ENCODE results near the gene MAP4K4.

GRCh38 chr2:101795033-101795432, 97.5 kb downstream of the MAP4K4 start:
- TF ChIP-seq CTCF (IDR thresholded peaks at IDR 0.05; ENCODE audit: borderline replicate concordance, extremely low read depth, low read length, poor library complexity, severe bottlenecking) (no peak), EZH2 (IDR thresholded peaks at IDR 0.05; ENCODE audit: borderline replicate concordance, low read depth, low read length, severe bottlenecking) (no peak)

Measured in DND-41 (cell line).